ENCODE measurements around the gene SCEL. TPM values are rescaled to one million over a fixed set of nuclear protein-coding genes. Genes with fewer than 3 reads are reported as not detected.
A peak's percentile ranks its signal among the peaks of the same experiment; 100 is the strongest.

The SCEL gene
- total RNA-seq = 1 to 10 TPM in 1 of 5 donors, under 1 TPM in 1, not detected in 3; 0.45 to 1.7 TPM
- 10 to 100 TPM in 1 of 3 donors, under 1 TPM in 1, not detected in 1; 0.19 to 76.8 TPM for polyA plus RNA-seq
- long read RNA-seq, donor 1 = 0 reads
- long read RNA-seq, donor 2 = 0 reads
- long read RNA-seq, donor 3 = 0 reads
- long read RNA-seq, donor 4 = 0 reads
- long read RNA-seq, donor 5 = 0 reads
- long read RNA-seq, donor 6 = 0 reads
- long read RNA-seq, donor 7 = 0 reads
- long read RNA-seq, donor 8 = 0 reads
- long read RNA-seq, donor 9 = 0 reads
- long read RNA-seq, donor 10 = 0 reads

GRCh38 chr13:77535448-77535847 lies at the start of gene SCEL:
Gene SCEL, plus strand, starts transcription at chr13:77535706. Its CDS starts 20,170 bp downstream, at chr13:77555876.
- TF ChIP-seq EP300 (IDR thresholded peaks at IDR 0.05) = no peak
- TF ChIP-seq POLR2A (IDR thresholded peaks at IDR 0.05) = no peak
- no peak for TF ChIP-seq CTCF (IDR thresholded peaks at IDR 0.05)
- TF ChIP-seq POLR2AphosphoS5 (IDR thresholded peaks at IDR 0.05) = no peak

GRCh38 chr13:77489566-77490337 lies 45.8 kb upstream of the SCEL start:
- no peak overlapping the region for H3K4me3 ChIP-seq
- WGBS, 5 donors = 80 to 87% (median 85%) methylated on average over 4 of the region's 4 CpGs
- no peak for TF ChIP-seq CTCF (IDR thresholded peaks at IDR 0.05)
- no peak for TF ChIP-seq POLR2A (IDR thresholded peaks at IDR 0.05)
- TF ChIP-seq POLR2AphosphoS5 (IDR thresholded peaks at IDR 0.05) = no peak
- TF ChIP-seq EP300 (IDR thresholded peaks at IDR 0.05) = no peak
- no peak overlapping the region for H3K27ac ChIP-seq
- H3K4me1 ChIP-seq = no peaks in the 10 kb centered on the region
- intact Hi-C loops (cut with DNase I; ENCODE audit: low total_unique reads) = loop anchor here (10.0 kb wide), 1 partner anchor 75 kb away; no protein-coding TSS in a partner anchor
- DNase-seq = no peak
- no peaks in the 10 kb centered on the region for H3K36me3 ChIP-seq
- H3K9me3 ChIP-seq = no peaks in the 10 kb centered on the region
- no peaks in the 10 kb centered on the region for H3K27me3 ChIP-seq

More at GRCh38 chr13:77535448-77535847, at the start of gene SCEL:
- 29 to 72% (median 42%) methylated on average over 1 of the region's 1 CpG for WGBS, 5 donors
- intact Hi-C loops (cut with DNase I; ENCODE audit: low total_unique reads) = no loop called here
- Histone ChIP-seq H3K36me3 (no peaks in the 10 kb centered on the region), H3K4me3 (no peak within 1 kb of the TSS), H3K27ac (no peak within 1 kb of the TSS), H3K9me3 (no peaks in the 10 kb centered on the region), H3K4me1 (no peaks in the 10 kb centered on the region), H3K27me3 (peaks cover 0 to 6% (median 0%) of the 10 kb centered on the region in 3 donors)
- DNase-seq = peak in 1 of 2 donors; percentile 43

GRCh38 chr13:77492982-77493381 lies 42.5 kb upstream of the SCEL start:
- Histone ChIP-seq H3K9me3 (no peaks in the 10 kb centered on the region), H3K27ac (no peak overlapping the region), H3K36me3 (no peaks in the 10 kb centered on the region), H3K4me3 (no peak overlapping the region), H3K27me3 (no peaks in the 10 kb centered on the region), H3K4me1 (no peaks in the 10 kb centered on the region)
- 11 to 18% (median 14%) methylated on average over 1 of the region's 1 CpG for whole genome bisulfite sequencing, 5 donors
- intact Hi-C loops (cut with DNase I; ENCODE audit: low total_unique reads) = loop anchor here (10.0 kb wide), 1 partner anchor 72 kb away; no protein-coding TSS in a partner anchor
- TF ChIP-seq CTCF (IDR thresholded peaks at IDR 0.05) = peak in 3 of 7 experiments; percentile 7 to 40 (median 23)
- no peak for TF ChIP-seq EP300 (IDR thresholded peaks at IDR 0.05)
- peak in 1 of 2 donors; percentile 64 for DNase-seq

- H3K36me3 ChIP-seq = no peaks in the 10 kb centered on the region
- H3K27me3 ChIP-seq = no peaks in the 10 kb centered on the region
- intact Hi-C loops (cut with DNase I; ENCODE audit: low total_unique reads) = loop anchor here (10.0 kb wide), 1 partner anchor 71 kb away; no protein-coding TSS in a partner anchor
- 67 to 77% (median 73%) methylated on average over 3 of the region's 3 CpGs for WGBS, 5 donors
- H3K4me3 ChIP-seq = no peak overlapping the region
- no peaks in the 10 kb centered on the region for H3K4me1 ChIP-seq
- no peak overlapping the region for H3K27ac ChIP-seq
- TF ChIP-seq POLR2AphosphoS5 (IDR thresholded peaks at IDR 0.05) (no peak), EP300 (IDR thresholded peaks at IDR 0.05) (no peak), POLR2A (IDR thresholded peaks at IDR 0.05) (no peak), CTCF (IDR thresholded peaks at IDR 0.05) (no peak)
- no peak for DNase-seq
- no peaks in the 10 kb centered on the region for H3K9me3 ChIP-seq
Observed at GRCh38 chr13:77494226-77494625, 41.3 kb upstream of the SCEL start.
